HG02970 (cell line): ENCODE measurements around the gene MYL6B.
"Not testable (repeated sequence)": the region's sequence is repeated elsewhere in the genome, so short reads cannot be mapped to it uniquely, and the experiment has no call there.

Experiments used
- ATAC-seq: cut with Tn5 transposase; IDR thresholded peaks from one replicate; pipeline ENCODE4 v1.9.1; 2021; ENCODE audit warnings: mild to moderate bottlenecking, moderate library complexity, moderate number of reproducible peaks; ENCODE audit not compliant: unreplicated experiment, low FRiP score

MYL6B gene

GRCh38 chr12:56152132-56152755 lies at the start of gene MYL6B:
Gene MYL6B (plus strand): TSS chr12:56152587. CDS start chr12:56153919, 1,332 bp downstream.
- ATAC-seq: peak; percentile 82

GRCh38 chr12:56102683-56103065 lies 49.7 kb upstream of the MYL6B start:
- no peak for ATAC-seq

GRCh38 chr12:56103066-56103711 lies 49.2 kb upstream of the MYL6B start:
- ATAC-seq: no peak

GRCh38 chr12:56103823-56104108 lies 48.6 kb upstream of the MYL6B start:
- ATAC-seq: no peak

DNA sequence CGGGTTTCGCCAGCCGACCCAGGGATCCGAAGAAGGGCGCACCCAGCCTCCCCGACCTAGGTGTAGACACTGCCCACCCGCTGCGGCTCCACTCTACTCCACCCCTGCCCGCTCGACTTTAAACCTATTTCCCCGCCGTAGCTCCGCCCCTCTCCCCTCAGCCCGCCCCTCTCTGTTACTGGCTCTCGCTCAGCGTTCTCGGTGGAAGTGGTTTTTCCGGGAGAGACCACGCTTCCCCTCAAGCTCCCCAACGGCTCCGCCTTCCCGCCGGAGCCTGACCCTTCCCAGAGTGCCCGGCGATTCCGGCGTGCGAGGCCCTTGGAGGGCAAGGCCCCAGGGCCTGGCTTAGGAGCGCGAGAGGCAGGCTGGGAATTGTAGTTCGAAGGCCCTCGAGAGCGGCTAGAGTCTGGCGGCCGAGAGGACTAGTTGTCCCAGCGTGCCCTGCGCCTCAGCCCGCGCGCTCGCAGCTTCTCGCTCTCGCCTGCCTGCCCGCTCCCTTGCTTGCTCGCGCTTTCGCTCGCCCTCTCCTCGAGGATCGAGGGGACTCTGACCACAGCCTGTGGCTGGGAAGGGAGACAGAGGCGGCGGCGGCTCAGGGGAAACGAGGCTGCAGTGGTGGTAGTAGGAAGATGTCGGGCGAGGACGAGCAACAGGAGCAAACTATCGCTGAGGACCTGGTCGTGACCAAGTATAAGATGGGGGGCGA lies 48.1 kb upstream of the MYL6B start, which contains the start of gene PA2G4:
Gene PA2G4 (plus strand): TSS at position 451 of the 706 bp plus-strand sequence. CDS start 179 bp downstream, at position 630.
- ATAC-seq: peak; percentile 91

GRCh38 chr12:56104815-56105608 lies 47.4 kb upstream of the MYL6B start:
- ATAC-seq: peak; percentile 4

DNA sequence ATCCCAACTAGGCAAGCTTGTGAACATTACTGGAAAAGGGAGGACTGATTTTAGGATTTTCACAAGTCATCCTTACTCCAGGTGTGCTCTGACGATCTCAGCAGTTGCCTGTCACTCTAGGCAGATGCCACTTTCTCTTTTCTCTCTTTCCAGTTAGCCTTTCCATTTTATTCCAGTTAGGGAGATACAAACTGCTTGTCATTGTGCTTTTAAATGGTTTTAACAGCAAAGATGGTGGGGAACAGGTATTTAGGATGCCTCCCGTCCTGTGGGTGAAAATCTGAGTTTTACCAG lies 46.8 kb upstream of the MYL6B start:
- no peak for ATAC-seq

- ATAC-seq: no peak
These were observed 45.1 kb upstream of the MYL6B start for GRCh38 chr12:56107242-56107641.

DNA sequence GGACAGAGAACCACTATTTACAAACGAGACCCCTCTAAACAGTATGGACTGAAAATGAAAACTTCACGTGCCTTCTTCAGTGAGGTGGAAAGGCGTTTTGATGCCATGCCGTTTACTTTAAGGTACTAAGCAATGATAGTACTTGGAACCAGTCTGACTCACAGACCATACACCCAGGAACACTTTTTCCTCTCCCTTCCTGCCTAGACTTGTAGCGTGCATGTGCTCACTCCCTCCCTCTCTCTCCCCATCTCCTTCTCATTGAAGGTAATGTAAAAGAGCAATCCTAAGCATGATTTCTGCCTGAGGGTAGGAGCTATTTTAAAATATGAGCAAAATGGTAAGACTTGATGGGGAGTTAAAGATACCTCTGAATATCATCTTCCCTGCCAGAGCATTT lies 41.8 kb upstream of the MYL6B start:
- ATAC-seq: no peak

GRCh38 chr12:56114084-56114483 lies 38.3 kb upstream of the MYL6B start:
- no peak for ATAC-seq

DNA sequence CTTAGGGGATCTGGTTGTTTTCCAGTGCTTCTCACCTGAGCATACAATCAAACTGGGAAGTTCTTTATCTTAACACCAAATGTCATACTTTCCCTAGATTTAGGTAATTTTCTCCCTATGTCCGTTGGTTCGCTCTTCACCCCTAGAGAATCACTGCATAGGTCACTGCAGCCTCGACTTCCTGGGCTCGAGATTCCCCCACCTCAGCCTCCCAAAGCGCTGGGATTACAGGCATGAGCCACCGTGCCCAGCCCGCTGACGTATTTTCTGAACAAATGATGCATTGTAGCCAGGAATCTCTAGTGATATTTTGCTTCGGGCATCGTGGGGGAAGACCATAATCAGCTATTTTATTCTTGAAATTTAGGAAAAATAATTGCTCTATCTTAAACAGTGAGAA lies 37.1 kb upstream of the MYL6B start:
- no peak for ATAC-seq

DNA sequence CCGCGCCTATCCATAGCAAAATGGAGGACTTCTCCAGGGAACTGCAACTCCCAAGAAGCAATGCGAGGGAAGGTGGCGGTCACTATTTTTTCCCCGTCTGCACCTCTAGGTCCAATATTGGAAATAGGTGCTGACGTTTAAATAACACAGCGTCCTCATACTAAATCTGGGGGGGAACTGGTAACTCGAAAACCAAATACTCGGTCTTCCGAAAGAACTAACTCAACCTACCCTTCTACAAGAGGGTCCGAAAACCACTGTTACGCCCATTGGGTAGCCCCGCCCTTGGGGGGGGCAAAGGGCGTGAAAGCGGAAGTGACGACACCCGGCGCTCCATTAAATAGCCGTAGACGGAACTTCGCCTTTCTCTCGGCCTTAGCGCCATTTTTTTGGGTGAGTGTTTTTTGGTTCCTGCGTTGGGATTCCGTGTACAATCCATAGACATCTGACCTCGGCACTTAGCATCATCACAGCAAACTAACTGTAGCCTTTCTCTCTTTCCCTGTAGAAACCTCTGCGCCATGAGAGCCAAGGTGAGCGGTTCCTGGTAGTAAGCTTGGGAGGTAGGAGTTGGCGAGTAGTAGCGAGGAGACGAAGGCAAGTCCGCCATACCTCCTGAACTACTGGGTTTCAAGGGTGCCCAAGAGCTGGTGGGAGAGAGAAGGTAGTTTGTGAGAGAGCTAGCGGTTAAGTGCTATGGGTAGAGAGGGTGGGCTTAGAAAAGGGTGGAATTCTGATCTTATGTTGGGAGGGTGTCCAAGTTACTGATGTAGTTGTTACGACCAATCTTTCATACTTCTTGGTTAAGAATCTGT lies 35.9 kb upstream of the MYL6B start, which contains the start of gene RPL41:
Gene RPL41 (plus strand): TSS at position 367 of the 815 bp plus-strand sequence.
- peak; percentile 39 for ATAC-seq

GRCh38 chr12:56117082-56117706 lies 35.2 kb upstream of the MYL6B start:
- not testable (repeated sequence) for ATAC-seq

DNA sequence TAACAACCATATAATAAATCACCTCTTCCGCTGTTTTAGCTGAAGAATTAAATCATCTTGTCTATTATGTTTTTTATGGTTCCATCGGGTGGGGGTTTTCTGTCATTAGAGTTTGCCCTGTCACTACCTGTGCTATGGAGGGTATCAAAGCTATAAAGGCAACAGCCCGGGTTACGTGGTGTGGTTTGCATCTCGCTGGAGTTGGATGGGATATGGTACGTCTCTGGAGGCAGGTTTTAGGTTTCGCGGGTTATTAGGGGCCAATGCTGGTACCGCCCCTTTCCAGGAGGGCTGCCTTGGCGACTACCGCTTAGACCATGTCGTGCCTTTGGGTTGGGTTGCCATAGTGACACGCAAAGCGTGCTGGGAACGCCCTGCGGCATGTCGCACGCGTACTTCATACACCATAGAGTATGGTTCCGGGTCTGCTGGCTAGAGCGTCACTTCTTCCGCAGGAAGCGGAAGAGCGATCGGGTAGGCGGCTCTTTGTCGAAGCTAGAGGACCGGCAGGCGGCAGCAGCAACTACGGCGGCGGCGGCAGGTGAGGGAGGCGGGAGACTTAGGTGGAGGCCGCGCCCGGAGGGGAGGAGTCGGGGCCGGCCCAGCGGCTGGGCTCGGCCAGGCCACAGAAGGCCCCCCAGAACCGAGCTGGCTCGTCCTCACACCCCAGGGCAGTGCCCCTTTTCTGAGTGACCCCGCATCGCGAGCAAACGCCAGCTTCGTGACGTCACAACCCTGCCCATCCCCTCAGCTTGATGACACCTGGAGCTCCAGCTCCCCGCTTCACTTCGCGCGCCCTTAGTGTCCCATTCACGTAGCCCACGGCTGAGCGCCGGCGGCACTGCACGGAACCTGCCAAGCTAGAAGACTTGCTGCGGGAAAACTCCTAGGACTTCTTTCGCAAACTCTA lies 34.4 kb upstream of the MYL6B start, which contains the start of gene ZC3H10:
Gene ZC3H10 (plus strand): TSS at position 489 of the 910 bp plus-strand sequence. CDS start 2,297 bp downstream, outside the sequence.
- peak; percentile 75 for ATAC-seq

- ATAC-seq: peak; percentile 1
These were observed 33.6 kb upstream of the MYL6B start for GRCh38 chr12:56118688-56119357.

DNA sequence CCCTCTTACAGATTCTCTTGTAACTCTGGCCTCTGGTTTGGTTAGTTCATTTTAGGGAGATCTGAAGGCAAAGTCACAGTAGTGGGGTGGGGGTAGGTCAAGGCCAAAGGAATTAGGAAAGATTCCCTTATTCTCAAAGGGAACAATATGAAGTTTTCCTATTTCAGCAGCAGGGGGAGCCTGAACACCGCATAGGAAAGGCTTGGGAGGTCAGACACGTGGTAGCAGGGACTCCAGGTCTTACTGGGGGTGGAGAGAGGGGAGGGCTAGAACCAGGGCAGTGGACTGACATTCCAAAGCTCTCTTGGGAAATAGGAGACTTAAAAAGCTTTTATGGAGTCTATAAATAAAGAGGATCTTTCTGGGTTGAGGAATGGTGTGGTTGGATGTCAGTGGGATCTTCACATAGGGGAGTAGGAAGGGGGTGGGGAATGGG lies 33.0 kb upstream of the MYL6B start:
- ATAC-seq: no peak

GRCh38 chr12:56120158-56120846 lies 32.1 kb upstream of the MYL6B start:
- no peak for ATAC-seq
